Measurements from ENCODE around the gene SUGCT.
A peak's percentile ranks its signal among the peaks of the same experiment; 100 is the strongest.
"Not testable (repeated sequence)": the region's sequence is repeated elsewhere in the genome, so short reads cannot be mapped to it uniquely, and the experiment has no call there.

The SUGCT gene

GRCh38 chr7:40134428-40135316, at the start of gene SUGCT, which contains the start of gene MPLKIP:
SUGCT (plus strand) TSS chr7:40135005.
MPLKIP (minus strand) TSS chr7:40134622; CDS start chr7:40134567, 55 bp downstream.
- DNase-seq = peak; percentile 87

GRCh38 chr7:40092182-40092581, 42.6 kb upstream of the SUGCT start:
- DNase-seq = no peak

GRCh38 chr7:40093631-40094350, 41.0 kb upstream of the SUGCT start:
- no peak for DNase-seq

GRCh38 chr7:40095230-40095629, 39.6 kb upstream of the SUGCT start:
- DNase-seq = no peak

GRCh38 chr7:40095695-40096327, 39.0 kb upstream of the SUGCT start:
- no peak for DNase-seq

GRCh38 chr7:40097728-40098127, 37.1 kb upstream of the SUGCT start:
- DNase-seq = no peak

GRCh38 chr7:40098810-40099209, 36.0 kb upstream of the SUGCT start:
- no peak for DNase-seq

- no peak for DNase-seq
Observed at GRCh38 chr7:40099837-40100236, 35.0 kb upstream of the SUGCT start.

- no peak for DNase-seq
Observed at GRCh38 chr7:40101201-40101600, 33.6 kb upstream of the SUGCT start.

- DNase-seq = no peak
Observed at GRCh38 chr7:40102897-40103296, 31.9 kb upstream of the SUGCT start.

- DNase-seq = no peak
Observed at GRCh38 chr7:40105879-40106473, 28.8 kb upstream of the SUGCT start.

GRCh38 chr7:40115936-40116335, 18.9 kb upstream of the SUGCT start:
- no peak for DNase-seq

- DNase-seq = not testable (repeated sequence)
Observed at GRCh38 chr7:40117199-40117598, 17.6 kb upstream of the SUGCT start.

GRCh38 chr7:40118201-40118600, 16.6 kb upstream of the SUGCT start:
- DNase-seq = not testable (repeated sequence)

- no peak for DNase-seq
Observed at GRCh38 chr7:40120020-40120419, 14.8 kb upstream of the SUGCT start.

GRCh38 chr7:40122100-40122939, 12.5 kb upstream of the SUGCT start:
- not testable (repeated sequence) for DNase-seq

- no peak for DNase-seq
Observed at GRCh38 chr7:40122940-40123254, 11.9 kb upstream of the SUGCT start.

- peak; percentile 19 for DNase-seq
Observed at GRCh38 chr7:40133561-40134427, 1.0 kb upstream of the SUGCT start.

GRCh38 chr7:40135317-40135610, 459 bp downstream of the SUGCT start:
- peak; percentile 26 for DNase-seq

- no peak for DNase-seq
Observed at GRCh38 chr7:40137563-40137962, 2.8 kb downstream of the SUGCT start.

GRCh38 chr7:40138973-40139372, 4.2 kb downstream of the SUGCT start:
- no peak for DNase-seq
